Right atrium auricular region (tissue), 2 donors: ENCODE data around the gene MORC3. TPM values are rescaled to one million over a fixed set of nuclear protein-coding genes. Genes with fewer than 3 reads are reported as not detected.
"Not testable (repeated sequence)": the region's sequence is repeated elsewhere in the genome, so short reads cannot be mapped to it uniquely, and the experiment has no call there.

ENCODE experiments used
- DNase-seq: peaks from one replicate; pipeline ENCODE4 v3.0.0-alpha.2; 2019; ENCODE audit warnings: low spot score
- H3K27ac ChIP-seq, 2 donors: fragments of 200-600 bp; sonication (generic); 1 replicate in 1 of 2; 2 replicates in 1 of 2; pipeline ENCODE4 v1.5.1; 2016 to 2019
- H3K27me3 ChIP-seq, 2 donors: fragments of 200-600 bp; sonication (generic); one replicate each; pipeline versions ENCODE4 v1.5.1 to v1.6.0; 2017 to 2019
- H3K36me3 ChIP-seq: fragments of 200-600 bp; sonication (generic); one replicate; pipeline ENCODE4 v1.5.1; 2016
- H3K4me1 ChIP-seq, 2 donors: fragments of 200-600 bp; sonication (generic); one replicate each; pipeline versions ENCODE4 v1.5.1 to v1.6.0; 2017 to 2019
- H3K4me3 ChIP-seq, 2 donors: fragments of 200-600 bp; sonication (generic); 1 replicate in 1 of 2; 2 replicates in 1 of 2; pipeline ENCODE4 v1.5.1; 2017 to 2019; ENCODE audit warnings: mild to moderate bottlenecking in 1 of 2, moderate library complexity in 1 of 2
- H3K9me3 ChIP-seq, 2 donors: fragments of 200-600 bp; sonication (generic); one replicate each; pipeline ENCODE4 v1.5.1; 2019
- CTCF ChIP-seq, 2 donors: fragments of 200-600 bp; sonication (generic); IDR thresholded peaks; one replicate each; pipeline ENCODE4 v1.5.1; 2019; ENCODE audit warnings: antibody characterized with exemption in 2 of 2
- total RNA-seq, 2 donors: library from RNA; depleted of rRNA; stranded (reverse); fragments of >200 nt; gene quantifications; one replicate each; pipeline ENCODE4 v1.1.0, GENCODE V29; 2016

The MORC3 gene
- 10 to 100 TPM; 21.1 to 23.7 TPM for total RNA-seq

- Histone ChIP-seq H3K27ac (peak within 1 kb of the TSS; percentile 95 to 98), H3K36me3 (no peaks in the 10 kb centered on the region), H3K4me1 (peaks cover 0 to 33% of the 10 kb centered on the region in 2 donors), H3K4me3 (peak within 1 kb of the TSS; percentile 90 to 91), H3K27me3 (no peaks in the 10 kb centered on the region), H3K9me3 (no peaks in the 10 kb centered on the region)
- DNase-seq = peak; percentile 97
- no peak for TF ChIP-seq CTCF (IDR thresholded peaks at IDR 0.05)
Observed at GRCh38 chr21:36319767-36320420, at the start of gene MORC3. TSS of gene MORC3 (plus strand) at chr21:36320197. CDS start at chr21:36320265, 68 bp downstream.

DNA sequence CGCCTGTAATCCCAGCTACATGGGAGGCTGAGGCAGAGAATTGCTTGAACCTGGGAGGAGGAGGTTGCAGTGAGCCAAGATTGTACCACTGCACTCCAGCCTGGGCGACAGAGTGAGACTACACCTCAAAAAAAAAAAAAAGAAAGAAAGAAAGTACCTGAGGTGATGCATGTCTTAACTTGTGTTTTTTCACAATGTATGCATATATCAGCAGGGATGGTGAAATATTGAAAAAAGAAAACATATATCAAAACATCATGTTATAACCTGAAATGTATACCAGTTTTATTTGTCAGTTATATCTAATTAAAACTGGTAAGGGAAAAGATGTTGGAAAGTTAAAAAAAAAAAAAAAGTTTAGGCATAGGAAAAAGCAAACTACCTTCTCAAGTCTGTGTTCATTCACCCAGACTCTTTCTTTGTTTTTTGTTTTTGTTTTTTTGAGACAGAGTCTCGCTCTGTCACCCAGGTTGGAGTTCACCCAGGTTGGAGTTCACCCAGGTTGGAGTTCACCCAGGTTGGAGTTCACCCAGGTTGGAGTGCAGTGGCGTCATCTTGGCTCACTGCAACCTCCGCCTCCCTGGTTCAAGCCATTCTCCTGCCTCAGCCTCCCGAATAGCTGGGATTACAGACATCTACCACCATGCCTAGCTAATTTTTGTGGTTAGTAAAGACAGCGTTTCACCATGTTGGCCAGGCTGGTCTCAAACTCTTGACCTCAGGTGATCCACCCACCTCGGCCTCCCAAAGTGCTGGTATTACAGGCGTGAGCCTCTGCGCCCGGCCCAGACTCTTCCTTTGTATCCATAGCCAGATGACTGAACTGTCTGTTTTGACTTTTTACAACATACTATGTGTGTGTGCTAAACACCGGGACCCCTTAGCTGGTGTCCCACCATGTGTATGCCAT, 49.0 kb upstream of the MORC3 start:
- H3K27ac ChIP-seq, H3K4me3 ChIP-seq, H3K4me1 ChIP-seq, H3K27me3 ChIP-seq, H3K9me3 ChIP-seq, DNase-seq, H3K36me3 ChIP-seq: not testable (repeated sequence)

DNA sequence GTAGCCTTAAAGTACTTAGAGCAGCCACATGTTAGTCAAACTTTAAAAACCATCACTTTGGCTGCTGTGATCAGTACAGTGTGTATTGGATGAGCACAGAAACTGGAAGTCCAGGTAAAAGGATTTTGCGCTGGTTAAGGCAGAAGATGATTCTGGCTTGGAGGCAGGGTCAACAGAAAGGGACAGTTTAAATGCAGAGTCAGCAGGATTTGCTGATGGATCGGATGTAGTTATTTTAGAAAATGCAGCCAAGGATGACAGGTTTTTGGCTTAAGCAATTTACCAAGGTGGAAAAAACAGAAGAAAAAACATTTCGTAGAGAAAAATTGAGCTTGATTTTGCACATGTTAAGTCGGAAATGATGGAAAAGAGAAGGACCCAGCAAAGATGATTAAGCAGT, 45.9 kb upstream of the MORC3 start:
- Histone ChIP-seq H3K4me1 (no peaks in the 10 kb centered on the region), H3K27me3 (no peaks in the 10 kb centered on the region), H3K27ac (no peak overlapping the region), H3K9me3 (no peaks in the 10 kb centered on the region), H3K4me3 (no peak overlapping the region), H3K36me3 (peaks cover 9% of the 10 kb centered on the region)
- no peak for DNase-seq
- TF ChIP-seq CTCF (IDR thresholded peaks at IDR 0.05) = no peak

GRCh38 chr21:36282568-36283230, 37.3 kb upstream of the MORC3 start:
- Histone ChIP-seq H3K27ac (no peak overlapping the region), H3K27me3 (no peaks in the 10 kb centered on the region), H3K4me1 (no peaks in the 10 kb centered on the region), H3K4me3 (no peak overlapping the region), H3K36me3 (peaks cover 14% of the 10 kb centered on the region), H3K9me3 (no peaks in the 10 kb centered on the region)
- DNase-seq = no peak
- TF ChIP-seq CTCF (IDR thresholded peaks at IDR 0.05) = no peak

GRCh38 chr21:36283231-36283622, 36.8 kb upstream of the MORC3 start:
- H3K36me3 ChIP-seq, DNase-seq, H3K27me3 ChIP-seq, H3K4me3 ChIP-seq, H3K4me1 ChIP-seq, H3K27ac ChIP-seq, H3K9me3 ChIP-seq: not testable (repeated sequence)

DNA sequence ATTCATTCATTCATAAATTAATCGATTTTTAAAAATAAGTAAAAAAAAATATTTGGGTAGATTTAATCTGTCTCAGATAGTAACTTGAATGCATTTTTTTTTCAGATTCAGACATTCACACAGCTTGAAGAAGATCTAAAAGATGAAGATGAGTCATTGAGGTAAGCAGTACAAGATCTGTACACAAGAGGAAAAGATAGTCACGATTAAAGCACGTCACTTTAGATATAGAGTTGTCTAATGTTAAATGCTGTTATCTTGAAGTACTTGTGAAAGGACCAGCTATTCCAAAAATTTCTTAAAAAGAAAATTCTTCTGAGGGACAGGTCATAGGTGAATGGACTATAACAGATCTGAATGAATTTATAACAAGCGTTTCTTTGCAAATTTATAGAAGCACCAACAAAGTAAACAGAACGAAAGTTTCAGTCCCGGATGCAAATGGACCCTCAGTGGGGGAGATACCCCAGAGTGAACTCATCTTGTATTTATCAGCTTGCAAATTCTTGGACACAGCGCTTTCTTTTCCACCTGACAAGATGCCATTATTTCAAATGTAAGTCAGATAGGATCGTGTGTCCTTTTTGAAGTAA, 31.2 kb upstream of the MORC3 start:
- no peak for DNase-seq
- no peaks in the 10 kb centered on the region for H3K27me3 ChIP-seq
- H3K4me1 ChIP-seq = no peaks in the 10 kb centered on the region
- H3K36me3 ChIP-seq = peaks cover 9% of the 10 kb centered on the region
- no peak overlapping the region for H3K27ac ChIP-seq
- TF ChIP-seq CTCF (IDR thresholded peaks at IDR 0.05) = no peak
- H3K4me3 ChIP-seq = no peak overlapping the region
- H3K9me3 ChIP-seq = no peaks in the 10 kb centered on the region
